ENCODE results near the gene C1QL4.
A peak's percentile ranks its signal among the peaks of the same experiment; 100 is the strongest.
"Not testable (repeated sequence)": the region's sequence is repeated elsewhere in the genome, so short reads cannot be mapped to it uniquely, and the experiment has no call there.

The C1QL4 gene

DNA sequence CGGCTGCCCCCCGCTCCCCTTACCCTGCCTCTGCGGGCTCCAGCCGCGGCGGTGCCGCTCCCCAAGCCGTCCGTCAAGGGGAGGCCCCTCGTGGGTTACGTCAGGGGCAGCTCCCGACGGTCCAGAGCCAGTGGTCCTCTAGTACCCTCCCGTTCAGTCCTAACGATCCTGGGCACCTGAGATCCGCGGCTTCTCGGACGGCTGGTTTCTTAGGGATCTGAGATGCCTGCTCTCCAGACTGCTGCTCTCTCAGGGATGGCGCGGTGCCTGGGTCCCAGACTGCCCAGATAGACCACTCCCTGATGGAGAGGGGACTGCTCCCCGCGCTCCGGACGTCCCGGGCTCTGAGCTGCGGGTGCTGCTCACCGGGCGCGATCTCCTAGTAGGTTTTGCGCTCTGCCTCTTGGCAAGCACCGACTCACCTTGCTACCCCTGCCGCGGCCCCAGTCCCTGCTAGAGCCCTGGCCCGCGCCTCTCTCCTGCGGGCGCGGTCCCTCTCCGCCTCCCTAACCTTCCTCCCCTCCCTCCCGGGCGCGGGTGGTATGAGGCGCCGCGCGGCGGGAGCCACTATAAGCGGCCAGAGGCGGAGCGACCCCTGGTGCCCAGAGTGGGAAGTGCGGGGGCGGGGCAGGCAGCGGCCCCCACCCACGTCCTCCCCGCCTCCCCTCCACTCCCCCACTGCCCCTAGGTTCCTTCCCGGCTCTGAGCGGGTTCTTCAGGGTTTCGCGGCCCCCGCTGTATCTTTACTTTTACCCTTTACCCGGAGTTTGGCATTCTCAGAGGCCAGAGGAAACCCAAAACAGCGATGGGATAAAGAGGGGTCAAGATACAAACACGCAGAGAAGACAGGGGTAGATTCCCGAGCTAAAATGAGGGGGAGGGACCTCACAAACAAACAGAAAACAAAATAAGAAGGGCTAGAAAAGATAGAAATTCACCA, at the start of gene C1QL4:
TSS of gene C1QL4 (minus strand) at position 544 of the 940 bp plus-strand sequence. CDS start 711 bp downstream, outside the sequence.
- Histone ChIP-seq H3K9me3 (ENCODE audit: control insufficient read depth in 2 of 2, low read length in 2 of 2) (no peaks in the 10 kb centered on the region), H3K4me1 (ENCODE audit: control insufficient read depth, insufficient read depth, low read length) (peaks cover 13% of the 10 kb centered on the region), H3K9ac (ENCODE audit: low read length in 2 of 2) (no peak within 1 kb of the TSS), H3K27me3 (ENCODE audit: control insufficient read depth in 1 of 2, insufficient read depth in 2 of 2, low read length in 2 of 2) (peaks cover 38 to 73% of the 10 kb centered on the region in 2 donors), H3K36me3 (ENCODE audit: control insufficient read depth in 2 of 2, insufficient read depth in 2 of 2, low read length in 2 of 2) (no peaks in the 10 kb centered on the region), H3K4me3 (ENCODE audit: low read length in 2 of 2) (peak within 1 kb of the TSS; percentile 51 to 52), H3K27ac (ENCODE audit: low read length) (no peak within 1 kb of the TSS)

DNA sequence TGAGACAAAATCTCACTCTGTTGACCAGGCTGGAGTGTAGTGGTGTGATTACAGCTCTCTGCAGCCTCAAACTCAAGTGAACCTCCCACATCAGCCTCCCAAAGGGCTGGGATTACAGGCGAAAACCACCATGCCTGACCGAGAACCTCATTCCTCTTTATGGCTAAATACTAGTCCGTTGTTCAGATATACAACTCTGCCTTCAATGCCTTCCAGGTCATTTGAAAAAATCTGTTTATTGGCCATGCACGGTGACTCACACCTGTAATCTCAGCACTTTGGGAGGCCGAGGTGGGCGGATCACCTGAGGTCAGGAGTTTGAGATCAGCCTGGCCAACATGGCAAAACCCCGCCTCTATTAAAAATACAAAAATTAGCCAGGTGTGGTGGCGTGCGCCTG, 43.2 kb upstream of the C1QL4 start:
- H3K27me3 ChIP-seq (ENCODE audit: control insufficient read depth in 1 of 2, insufficient read depth in 2 of 2, low read length in 2 of 2); H3K4me3 ChIP-seq (ENCODE audit: low read length in 2 of 2): not testable (repeated sequence)

DNA sequence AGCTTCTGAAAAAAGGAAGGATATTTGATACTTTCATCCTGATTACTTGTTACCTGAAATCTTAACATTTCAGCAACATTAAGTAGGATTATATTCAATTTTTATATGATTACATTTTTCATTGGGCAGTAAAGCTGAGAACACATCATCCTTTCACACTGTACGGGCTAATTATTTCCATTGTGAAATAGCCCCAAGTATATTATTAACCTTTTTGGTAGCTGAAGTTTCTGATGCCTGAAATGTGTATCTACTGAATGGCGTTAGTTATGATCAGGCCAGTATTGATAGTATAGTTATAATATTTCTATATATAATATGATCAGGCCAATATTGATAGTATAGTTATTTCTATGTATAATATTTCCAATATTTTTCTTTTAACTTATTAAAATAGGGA, 40.4 kb upstream of the C1QL4 start:
- Histone ChIP-seq H3K27ac (ENCODE audit: low read length) (no peak overlapping the region), H3K27me3 (ENCODE audit: control insufficient read depth in 1 of 2, insufficient read depth in 2 of 2, low read length in 2 of 2) (no peaks in the 10 kb centered on the region), H3K4me1 (ENCODE audit: control insufficient read depth, insufficient read depth, low read length) (no peaks in the 10 kb centered on the region), H3K36me3 (ENCODE audit: control insufficient read depth in 2 of 2, insufficient read depth in 2 of 2, low read length in 2 of 2) (no peaks in the 10 kb centered on the region), H3K4me3 (ENCODE audit: low read length in 2 of 2) (no peak overlapping the region), H3K9me3 (ENCODE audit: control insufficient read depth in 2 of 2, low read length in 2 of 2) (no peaks in the 10 kb centered on the region), H3K9ac (ENCODE audit: low read length in 2 of 2) (no peak overlapping the region)

More for the DNA sequence above, 43.2 kb upstream of the C1QL4 start:
- not testable (repeated sequence) for H3K9ac ChIP-seq (ENCODE audit: low read length in 2 of 2); H3K4me1 ChIP-seq (ENCODE audit: control insufficient read depth, insufficient read depth, low read length); H3K27ac ChIP-seq (ENCODE audit: low read length); H3K36me3 ChIP-seq (ENCODE audit: control insufficient read depth in 2 of 2, insufficient read depth in 2 of 2, low read length in 2 of 2); H3K9me3 ChIP-seq (ENCODE audit: control insufficient read depth in 2 of 2, low read length in 2 of 2)

DNA sequence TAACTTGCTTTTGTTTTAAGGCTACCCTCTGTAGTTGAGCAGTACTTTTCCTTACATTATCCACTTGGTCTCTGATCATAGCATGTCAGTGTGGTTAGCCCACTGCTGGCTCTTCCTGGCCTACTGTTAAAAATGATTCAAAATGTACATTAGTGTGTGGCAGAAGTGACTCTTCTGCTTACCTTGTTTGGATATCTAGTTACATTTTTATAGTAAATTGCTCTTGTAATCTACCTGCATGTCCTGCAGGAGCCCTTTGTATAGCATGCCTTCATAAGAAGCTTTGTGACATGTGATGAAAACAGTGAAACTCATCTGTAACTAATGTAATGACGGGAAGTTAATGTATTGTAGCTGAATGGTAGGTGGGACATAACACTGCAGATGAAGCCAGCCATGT, 38.4 kb upstream of the C1QL4 start:
- no peak overlapping the region for H3K27ac ChIP-seq (ENCODE audit: low read length)
- H3K4me1 ChIP-seq (ENCODE audit: control insufficient read depth, insufficient read depth, low read length): no peaks in the 10 kb centered on the region
- no peak overlapping the region for H3K4me3 ChIP-seq (ENCODE audit: low read length in 2 of 2)
- H3K9ac ChIP-seq (ENCODE audit: low read length in 2 of 2): no peak overlapping the region
- no peaks in the 10 kb centered on the region for H3K36me3 ChIP-seq (ENCODE audit: control insufficient read depth in 2 of 2, insufficient read depth in 2 of 2, low read length in 2 of 2)
- H3K9me3 ChIP-seq (ENCODE audit: control insufficient read depth in 2 of 2, low read length in 2 of 2): no peaks in the 10 kb centered on the region
- no peaks in the 10 kb centered on the region for H3K27me3 ChIP-seq (ENCODE audit: control insufficient read depth in 1 of 2, insufficient read depth in 2 of 2, low read length in 2 of 2)

DNA sequence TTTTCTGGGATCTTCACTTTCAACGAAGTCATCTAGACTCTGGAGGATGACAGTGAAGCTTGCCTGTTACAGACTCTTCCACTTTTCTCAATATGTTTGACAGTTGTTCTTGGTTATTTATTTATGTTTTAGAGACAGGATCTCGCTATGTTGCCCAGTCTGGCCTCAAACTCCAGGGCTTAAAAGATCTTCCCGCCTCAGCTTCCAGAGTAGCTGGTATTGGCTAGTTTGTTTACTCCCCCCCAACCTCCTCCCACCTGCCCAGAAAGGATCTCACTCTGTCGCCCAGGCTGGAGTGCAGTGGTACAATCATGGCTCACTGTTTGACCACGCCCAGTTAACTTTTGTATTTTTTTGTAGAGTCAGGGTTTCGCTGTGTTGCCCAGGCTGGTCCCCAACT, 33.6 kb upstream of the C1QL4 start:
- H3K4me1 ChIP-seq (ENCODE audit: control insufficient read depth, insufficient read depth, low read length): peaks cover 5% of the 10 kb centered on the region
- no peak overlapping the region for H3K27ac ChIP-seq (ENCODE audit: low read length)
- no peaks in the 10 kb centered on the region for H3K36me3 ChIP-seq (ENCODE audit: control insufficient read depth in 2 of 2, insufficient read depth in 2 of 2, low read length in 2 of 2)
- no peaks in the 10 kb centered on the region for H3K9me3 ChIP-seq (ENCODE audit: control insufficient read depth in 2 of 2, low read length in 2 of 2)
- no peak overlapping the region for H3K9ac ChIP-seq (ENCODE audit: low read length in 2 of 2)
- H3K27me3 ChIP-seq (ENCODE audit: control insufficient read depth in 1 of 2, insufficient read depth in 2 of 2, low read length in 2 of 2): no peaks in the 10 kb centered on the region
- H3K4me3 ChIP-seq (ENCODE audit: low read length in 2 of 2): no peak overlapping the region

DNA sequence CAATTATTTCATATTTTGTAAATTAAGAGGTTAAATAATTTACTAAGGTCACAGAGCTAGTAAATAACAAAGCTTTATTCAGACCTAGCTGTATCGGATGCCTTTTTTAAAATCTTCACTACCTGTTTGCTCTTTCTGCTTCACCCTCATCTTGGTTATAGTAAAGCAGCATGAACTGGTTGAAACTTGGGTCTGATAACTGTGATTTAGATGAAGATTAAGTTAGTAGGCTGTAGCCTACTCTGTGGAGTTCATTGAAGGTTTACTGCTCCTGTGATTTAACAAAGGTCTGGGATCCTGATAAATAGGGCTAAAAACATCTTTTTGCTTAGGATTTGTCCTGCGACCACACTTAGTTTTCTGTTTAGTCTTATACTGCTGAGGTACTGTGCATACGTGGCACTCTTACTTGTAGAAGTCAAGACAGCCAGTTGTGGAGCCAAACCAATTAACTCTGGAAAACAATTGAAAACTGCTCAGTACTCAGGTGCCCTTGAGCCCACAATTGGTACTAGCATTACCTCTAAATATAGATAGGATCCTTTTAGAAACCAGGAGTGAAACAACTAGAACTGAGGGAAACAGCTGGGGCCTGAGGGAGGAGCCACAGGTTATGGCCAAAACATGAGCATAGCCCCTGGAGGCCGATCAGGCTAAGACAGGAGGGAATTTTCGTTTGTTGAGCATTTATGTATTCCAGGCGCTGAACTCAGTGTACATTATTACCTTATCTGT, 32.6 kb upstream of the C1QL4 start:
- Histone ChIP-seq H3K27me3 (ENCODE audit: control insufficient read depth in 1 of 2, insufficient read depth in 2 of 2, low read length in 2 of 2) (no peaks in the 10 kb centered on the region), H3K4me3 (ENCODE audit: low read length in 2 of 2) (no peak overlapping the region), H3K36me3 (ENCODE audit: control insufficient read depth in 2 of 2, insufficient read depth in 2 of 2, low read length in 2 of 2) (no peaks in the 10 kb centered on the region), H3K9ac (ENCODE audit: low read length in 2 of 2) (no peak overlapping the region), H3K9me3 (ENCODE audit: control insufficient read depth in 2 of 2, low read length in 2 of 2) (no peaks in the 10 kb centered on the region), H3K27ac (ENCODE audit: low read length) (no peak overlapping the region), H3K4me1 (ENCODE audit: control insufficient read depth, insufficient read depth, low read length) (peaks cover 5% of the 10 kb centered on the region)

DNA sequence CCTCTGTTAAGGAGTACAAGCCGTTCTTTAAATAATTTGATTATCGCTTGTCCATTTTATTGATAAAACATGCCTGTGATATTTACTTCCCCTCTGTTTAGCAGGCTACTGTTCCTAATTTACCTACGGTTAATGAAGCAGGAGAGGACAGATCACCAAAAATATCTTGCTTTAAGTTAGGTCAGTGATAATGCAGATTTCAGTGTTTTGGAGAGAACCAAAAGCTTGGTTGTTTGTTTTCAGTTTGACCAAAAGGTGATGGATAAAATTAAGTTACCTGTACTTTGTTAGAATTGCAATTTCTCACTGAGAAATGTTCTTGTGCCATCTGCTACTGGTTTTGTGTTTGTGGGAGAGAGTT, 31.2 kb upstream of the C1QL4 start:
- Histone ChIP-seq H3K27ac (ENCODE audit: low read length) (no peak overlapping the region), H3K4me1 (ENCODE audit: control insufficient read depth, insufficient read depth, low read length) (peaks cover 5% of the 10 kb centered on the region), H3K9ac (ENCODE audit: low read length in 2 of 2) (peak overlapping the region in 1 of 2 donors; percentile 91), H3K36me3 (ENCODE audit: control insufficient read depth in 2 of 2, insufficient read depth in 2 of 2, low read length in 2 of 2) (no peaks in the 10 kb centered on the region), H3K27me3 (ENCODE audit: control insufficient read depth in 1 of 2, insufficient read depth in 2 of 2, low read length in 2 of 2) (no peaks in the 10 kb centered on the region), H3K4me3 (ENCODE audit: low read length in 2 of 2) (peak overlapping the region; percentile 85 to 86), H3K9me3 (ENCODE audit: control insufficient read depth in 2 of 2, low read length in 2 of 2) (no peaks in the 10 kb centered on the region)

DNA sequence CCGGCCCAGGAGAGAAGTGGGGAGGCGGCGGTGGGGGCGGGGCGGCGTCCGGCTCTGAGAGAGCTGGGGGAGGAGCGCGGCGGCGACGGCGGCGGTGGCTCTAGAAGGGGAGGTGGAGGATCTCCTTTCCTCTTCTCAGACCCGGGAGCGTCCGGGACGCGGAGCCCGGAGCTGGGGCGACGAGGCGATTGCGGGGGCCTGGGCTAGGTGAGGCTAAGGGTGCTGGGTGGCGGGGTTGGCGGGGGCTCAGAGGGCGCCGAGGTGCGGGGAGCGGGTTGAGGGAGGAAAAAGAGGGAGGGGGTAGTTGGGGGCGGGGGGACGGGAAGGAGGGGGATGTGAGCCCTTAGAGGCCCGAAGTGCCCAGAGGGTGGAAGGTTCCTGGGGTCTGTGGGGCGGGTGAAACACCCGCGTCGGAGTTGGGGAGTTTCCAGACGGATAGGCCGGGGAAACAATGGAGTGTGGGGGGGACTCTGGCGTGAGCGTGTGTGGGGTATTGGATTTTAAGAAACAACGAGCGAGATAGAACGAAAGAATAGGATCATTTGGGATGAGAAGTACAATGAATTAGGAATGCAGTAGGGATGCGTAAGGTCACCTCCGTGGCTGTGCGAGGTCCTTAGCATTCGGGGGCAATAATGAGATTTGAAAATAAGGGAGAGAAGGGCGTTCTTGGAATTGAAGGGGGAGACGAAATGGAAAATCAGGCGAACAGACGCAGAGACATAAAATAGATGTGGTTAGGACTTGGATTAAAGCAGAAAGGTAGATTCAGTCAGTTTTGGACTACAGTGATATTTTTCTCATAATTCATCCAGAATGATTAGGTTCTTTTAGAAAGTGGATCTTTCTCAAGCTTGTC, 30.6 kb upstream of the C1QL4 start, which contains the start of gene SPATS2:
TSS of gene SPATS2 (plus strand) at position 82 of the 859 bp plus-strand sequence. CDS start 93,551 bp downstream, outside the sequence.
- Histone ChIP-seq H3K9me3 (ENCODE audit: control insufficient read depth in 2 of 2, low read length in 2 of 2) (no peaks in the 10 kb centered on the region), H3K4me1 (ENCODE audit: control insufficient read depth, insufficient read depth, low read length) (peaks cover 5% of the 10 kb centered on the region), H3K27ac (ENCODE audit: low read length) (peak within 1 kb of the TSS; percentile 81), H3K27me3 (ENCODE audit: control insufficient read depth in 1 of 2, insufficient read depth in 2 of 2, low read length in 2 of 2) (no peaks in the 10 kb centered on the region), H3K36me3 (ENCODE audit: control insufficient read depth in 2 of 2, insufficient read depth in 2 of 2, low read length in 2 of 2) (no peaks in the 10 kb centered on the region), H3K4me3 (ENCODE audit: low read length in 2 of 2) (peak within 1 kb of the TSS; percentile 85 to 89), H3K9ac (ENCODE audit: low read length in 2 of 2) (peak within 1 kb of the TSS; percentile 87 to 91)

DNA sequence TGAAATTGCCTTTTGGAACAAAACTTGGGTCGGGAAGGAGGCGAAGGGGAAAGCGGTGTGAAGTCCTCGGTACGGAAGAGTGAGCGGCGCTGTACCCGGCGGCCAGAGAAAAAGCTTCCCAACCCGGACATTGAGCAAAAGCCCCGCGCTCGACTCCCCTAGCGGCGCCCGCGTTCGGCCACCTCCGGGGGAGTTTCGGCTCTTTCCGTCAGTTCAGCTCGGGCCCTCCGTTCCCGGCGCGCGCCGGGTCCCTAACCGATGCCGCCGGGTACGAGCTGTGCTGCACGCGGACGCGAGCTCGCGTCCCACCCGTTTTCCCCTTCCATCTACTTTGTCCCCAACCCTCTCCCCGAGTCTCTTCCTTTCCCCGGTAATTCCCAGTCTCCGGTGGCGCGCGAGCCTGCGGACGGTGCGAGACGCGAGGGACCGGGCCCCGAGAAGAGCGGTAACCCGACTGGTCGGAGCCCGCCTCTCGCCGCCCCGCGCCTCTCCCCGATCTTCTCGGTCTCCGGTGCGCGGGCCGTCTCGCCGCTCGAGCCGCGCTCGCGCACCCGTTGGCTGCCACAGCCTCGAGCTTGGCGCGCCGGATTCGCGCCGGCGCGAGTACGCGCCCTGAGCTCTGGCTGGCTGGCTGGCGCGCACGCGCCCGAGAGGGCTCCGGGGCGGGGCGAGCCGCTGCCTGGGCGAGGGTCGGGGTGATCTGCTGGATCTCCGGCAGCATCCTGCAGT, 29.8 kb upstream of the C1QL4 start:
- Histone ChIP-seq H3K4me3 (ENCODE audit: low read length in 2 of 2) (peak overlapping the region; percentile 85 to 89), H3K9ac (ENCODE audit: low read length in 2 of 2) (peak overlapping the region; percentile 87 to 91), H3K36me3 (ENCODE audit: control insufficient read depth in 2 of 2, insufficient read depth in 2 of 2, low read length in 2 of 2) (no peaks in the 10 kb centered on the region), H3K4me1 (ENCODE audit: control insufficient read depth, insufficient read depth, low read length) (peaks cover 5% of the 10 kb centered on the region), H3K9me3 (ENCODE audit: control insufficient read depth in 2 of 2, low read length in 2 of 2) (no peaks in the 10 kb centered on the region), H3K27ac (ENCODE audit: low read length) (peak overlapping the region; percentile 81), H3K27me3 (ENCODE audit: control insufficient read depth in 1 of 2, insufficient read depth in 2 of 2, low read length in 2 of 2) (no peaks in the 10 kb centered on the region)
